GM10847 (cell line): ENCODE measurements around the gene RPRD1B.

ENCODE experiments used
- POLR2A ChIP-seq: IDR thresholded peaks from 2 replicates; pipeline ENCODE4 v1.6.1; 2011; ENCODE audit not compliant: insufficient read length; ENCODE audit errors: extremely low read depth

The RPRD1B gene

GRCh38 chr20:38113401-38114325 is 80.1 kb downstream of the RPRD1B start:
- TF ChIP-seq POLR2A, result no peak

- TF ChIP-seq POLR2A, result no peak
These were observed 80.8 kb downstream of the RPRD1B start for GRCh38 chr20:38114353-38114791.

- TF ChIP-seq POLR2A, result no peak
These were observed 81.7 kb downstream of the RPRD1B start for GRCh38 chr20:38115205-38115604.

GRCh38 chr20:38115896-38116295 is 82.3 kb downstream of the RPRD1B start:
- TF ChIP-seq POLR2A, result no peak

- TF ChIP-seq POLR2A, result no peak
These were observed 83.0 kb downstream of the RPRD1B start for GRCh38 chr20:38116409-38117165.

GRCh38 chr20:38117205-38117604 is 83.7 kb downstream of the RPRD1B start:
- TF ChIP-seq POLR2A, result no peak

GRCh38 chr20:38117635-38118034 is 84.1 kb downstream of the RPRD1B start:
- no peak for TF ChIP-seq POLR2A

GRCh38 chr20:38119446-38119845 is 85.9 kb downstream of the RPRD1B start:
- no peak for TF ChIP-seq POLR2A

GRCh38 chr20:38120625-38120988 is 87.1 kb downstream of the RPRD1B start:
- TF ChIP-seq POLR2A, result no peak

- no peak for TF ChIP-seq POLR2A
These were observed 88.2 kb downstream of the RPRD1B start for GRCh38 chr20:38121741-38122140.

- no peak for TF ChIP-seq POLR2A
These were observed 89.6 kb downstream of the RPRD1B start for GRCh38 chr20:38123021-38123587.

GRCh38 chr20:38125157-38126056 is 91.9 kb downstream of the RPRD1B start:
- TF ChIP-seq POLR2A, result no peak

GRCh38 chr20:38126146-38126921 is 92.8 kb downstream of the RPRD1B start:
- no peak for TF ChIP-seq POLR2A
